Measurements from ENCODE around the gene RAB1A.

RAB1A gene

DNA sequence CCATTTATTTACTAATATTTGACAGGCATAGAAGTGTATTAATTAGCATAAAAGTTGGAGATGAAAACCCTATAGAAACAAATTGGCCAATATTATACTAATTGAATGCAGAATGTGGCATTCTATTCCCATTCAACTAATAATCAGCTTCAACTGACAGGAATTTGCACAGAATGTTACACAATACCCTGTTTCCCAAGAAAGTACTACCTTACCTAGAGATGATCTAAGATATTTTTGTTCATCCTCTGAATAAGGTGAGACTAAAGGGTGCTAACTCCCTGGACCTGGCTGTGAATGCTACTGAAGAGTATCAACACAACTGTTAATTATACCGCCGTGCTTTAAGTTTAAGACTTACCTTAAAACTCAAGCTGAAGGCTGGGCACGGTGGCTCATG is 44.8 kb downstream of the RAB1A start:
- DNase-seq: no peak

DNA sequence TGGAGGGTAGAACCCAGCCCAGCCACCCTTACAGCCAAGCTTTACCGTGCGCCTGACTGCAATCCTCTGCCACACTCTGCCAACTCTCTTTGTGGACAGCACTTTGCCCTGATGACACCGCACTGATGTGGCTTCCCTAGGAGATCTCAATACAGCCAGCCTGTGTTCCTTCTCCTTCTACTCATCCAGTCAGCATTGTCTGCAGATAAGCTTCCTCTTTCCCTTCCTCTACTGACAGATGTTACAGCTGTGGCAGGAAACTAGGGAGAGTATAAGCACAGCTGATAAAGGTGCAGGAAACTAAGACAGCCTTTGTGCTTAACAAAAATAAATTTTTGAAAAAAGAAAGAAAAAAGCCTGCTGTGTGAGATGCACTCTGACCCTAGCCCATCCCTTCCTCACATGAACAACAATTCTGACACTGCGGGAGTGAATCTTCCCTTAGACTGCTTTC is 48.6 kb downstream of the RAB1A start:
- no peak for DNase-seq

DNA sequence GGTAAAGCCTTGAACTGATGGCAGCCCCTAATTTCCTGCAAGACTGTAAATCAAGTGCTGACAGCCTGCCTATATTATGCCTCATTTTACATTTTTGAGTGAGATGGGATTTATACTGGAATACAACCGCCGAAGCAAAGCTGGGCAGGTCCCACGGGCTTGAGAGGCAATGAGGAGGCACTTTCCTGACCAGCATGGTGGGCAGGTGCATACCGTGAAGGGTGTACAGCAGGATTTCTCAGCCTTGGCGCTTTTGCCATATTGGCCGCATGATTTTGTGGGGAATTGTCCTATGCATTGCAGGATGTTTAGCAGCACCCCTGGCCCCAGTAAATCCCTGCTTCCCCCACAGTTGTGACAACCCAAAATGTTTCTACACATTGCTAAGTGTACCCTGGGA is 50.9 kb downstream of the RAB1A start:
- DNase-seq: no peak

DNA sequence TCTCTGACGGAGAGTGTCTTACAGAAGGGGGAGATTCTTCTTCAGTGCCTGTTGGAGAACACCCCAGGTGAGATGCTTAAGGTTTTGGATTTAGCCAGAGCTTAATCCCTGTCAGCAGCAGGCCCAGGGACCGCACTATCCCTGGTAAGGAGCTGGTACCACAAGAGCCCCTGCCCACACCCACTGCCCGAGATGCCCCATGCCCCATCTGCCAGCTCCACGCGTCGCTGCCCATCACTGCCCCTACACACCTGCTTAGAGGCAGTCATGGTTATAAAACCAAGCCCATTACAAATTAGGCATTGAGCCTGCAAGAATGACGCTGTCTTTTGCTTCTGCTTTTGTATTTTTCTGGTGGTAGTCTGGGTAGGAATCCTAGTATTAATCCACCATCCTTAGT is 52.0 kb downstream of the RAB1A start:
- no peak for DNase-seq

GRCh38 chr2:65076345-65076710 is 53.6 kb downstream of the RAB1A start:
- no peak for DNase-seq

GRCh38 chr2:65075605-65076344 is 54.1 kb downstream of the RAB1A start:
- no peak for DNase-seq

DNA sequence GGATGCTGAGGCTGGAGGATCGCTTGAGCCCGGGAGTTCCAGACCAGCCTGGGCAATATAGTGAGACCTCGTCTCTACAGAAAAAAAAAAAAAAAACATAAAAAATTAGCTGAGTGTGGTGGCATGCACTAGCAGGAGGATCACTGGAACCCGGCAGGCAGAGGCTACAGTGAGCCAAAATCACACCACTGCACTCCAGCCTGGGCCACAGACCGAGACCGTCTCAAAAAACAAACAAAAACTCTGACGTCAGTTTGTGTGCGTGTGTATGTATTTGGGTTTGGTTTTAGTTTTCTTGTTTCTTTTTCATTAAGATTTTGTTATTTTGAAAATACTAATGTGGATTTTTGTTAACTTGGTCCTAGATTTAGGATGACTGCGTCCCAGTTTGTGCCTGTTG is 54.7 kb downstream of the RAB1A start:
- DNase-seq: no peak

DNA sequence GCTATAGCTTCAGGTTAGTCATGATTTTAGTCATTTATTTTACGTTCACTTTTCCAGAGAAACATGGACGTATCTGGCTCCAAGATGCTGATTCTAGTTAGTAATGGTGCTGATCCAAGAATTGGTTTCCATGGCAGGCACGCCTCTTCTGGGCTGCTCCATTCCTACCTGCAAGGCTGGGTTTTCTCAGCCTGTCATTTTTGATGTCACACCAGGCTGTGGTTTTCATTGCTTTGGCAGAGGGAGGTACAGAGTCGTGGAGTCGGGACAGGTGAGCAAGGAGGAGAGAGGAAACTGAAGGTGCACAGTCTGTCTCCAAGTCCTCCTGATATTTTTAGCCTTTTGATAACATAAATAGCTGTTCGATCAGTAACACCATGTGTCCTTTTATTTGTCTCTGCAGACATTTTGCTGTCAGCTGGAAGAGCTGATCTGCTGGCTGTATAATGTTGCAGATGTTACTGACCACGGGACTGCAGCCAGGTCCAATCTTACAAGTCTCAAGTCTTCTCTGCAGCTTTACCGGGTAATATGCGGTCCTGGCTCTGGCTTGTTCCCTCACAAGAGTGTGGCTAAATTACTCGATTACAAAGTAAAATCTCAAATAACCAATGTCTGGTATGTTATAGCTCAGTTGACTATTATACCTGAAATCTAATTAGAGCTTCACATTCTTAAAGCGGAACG is 55.9 kb downstream of the RAB1A start:
- DNase-seq: no peak

- DNase-seq: no peak
These were observed 57.5 kb downstream of the RAB1A start for GRCh38 chr2:65072181-65072970.

- no peak for DNase-seq
These were observed 58.3 kb downstream of the RAB1A start for GRCh38 chr2:65071499-65072180.

GRCh38 chr2:65070856-65071255 is 59.0 kb downstream of the RAB1A start:
- DNase-seq: no peak

DNA sequence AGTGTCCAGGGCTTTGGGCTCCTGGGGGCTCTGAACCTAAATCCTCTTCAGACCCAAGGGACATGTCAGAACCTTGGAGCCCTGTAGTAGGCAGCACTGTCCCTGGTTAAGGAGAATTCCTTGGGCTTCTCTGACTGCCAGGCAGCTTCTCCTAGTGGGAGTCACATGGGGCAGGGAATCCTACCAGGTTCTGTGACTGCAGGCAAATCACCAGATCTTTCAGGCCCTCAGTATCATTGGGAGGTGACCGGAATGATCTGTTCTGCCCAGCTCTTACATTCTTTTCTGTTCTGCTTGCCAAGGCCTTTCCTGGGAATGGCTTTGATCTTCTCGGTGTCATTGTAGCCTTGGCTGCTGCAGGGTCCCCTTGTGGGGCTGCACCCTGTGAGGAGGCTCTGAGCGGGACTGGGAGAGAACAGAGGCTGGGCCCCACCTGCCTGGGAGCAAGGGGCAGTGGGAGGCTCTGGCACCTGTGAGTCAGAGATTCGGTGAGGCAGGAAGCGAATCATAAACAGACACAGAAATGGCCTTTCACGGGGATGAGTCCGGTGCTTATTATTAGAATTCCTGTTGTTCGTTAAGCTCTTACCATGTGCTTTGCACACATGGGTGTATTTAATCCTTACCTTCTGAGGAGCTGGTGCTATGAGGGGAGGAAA is 59.6 kb downstream of the RAB1A start:
- DNase-seq: no peak

DNA sequence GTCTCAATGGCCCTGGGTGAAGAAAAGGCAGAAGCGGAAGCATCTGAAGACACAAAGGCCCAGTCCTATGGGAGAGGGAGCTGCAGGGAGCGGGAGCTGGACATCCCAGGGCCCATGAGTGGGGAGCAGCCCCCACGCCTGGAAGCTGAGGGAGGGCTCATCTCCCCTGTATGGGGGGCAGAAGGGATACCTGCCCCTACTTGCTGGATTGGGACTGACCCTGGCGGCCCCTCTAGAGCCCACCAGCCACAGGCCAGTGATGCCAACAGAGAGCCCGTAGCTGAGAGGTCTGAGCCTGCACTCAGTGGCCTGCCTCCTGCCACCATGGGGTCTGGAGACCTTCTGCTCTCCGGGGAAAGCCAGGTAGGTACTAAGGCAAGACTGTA is 60.5 kb downstream of the RAB1A start:
- DNase-seq: no peak

GRCh38 chr2:65067806-65068553 is 61.9 kb downstream of the RAB1A start:
- no peak for DNase-seq

GRCh38 chr2:65064728-65065552 is 65.0 kb downstream of the RAB1A start:
- DNase-seq: peak; percentile 70

- DNase-seq: no peak
These were observed 66.8 kb downstream of the RAB1A start for GRCh38 chr2:65062843-65063825.

- no peak for DNase-seq
These were observed 68.0 kb downstream of the RAB1A start for GRCh38 chr2:65061910-65062339.

DNA sequence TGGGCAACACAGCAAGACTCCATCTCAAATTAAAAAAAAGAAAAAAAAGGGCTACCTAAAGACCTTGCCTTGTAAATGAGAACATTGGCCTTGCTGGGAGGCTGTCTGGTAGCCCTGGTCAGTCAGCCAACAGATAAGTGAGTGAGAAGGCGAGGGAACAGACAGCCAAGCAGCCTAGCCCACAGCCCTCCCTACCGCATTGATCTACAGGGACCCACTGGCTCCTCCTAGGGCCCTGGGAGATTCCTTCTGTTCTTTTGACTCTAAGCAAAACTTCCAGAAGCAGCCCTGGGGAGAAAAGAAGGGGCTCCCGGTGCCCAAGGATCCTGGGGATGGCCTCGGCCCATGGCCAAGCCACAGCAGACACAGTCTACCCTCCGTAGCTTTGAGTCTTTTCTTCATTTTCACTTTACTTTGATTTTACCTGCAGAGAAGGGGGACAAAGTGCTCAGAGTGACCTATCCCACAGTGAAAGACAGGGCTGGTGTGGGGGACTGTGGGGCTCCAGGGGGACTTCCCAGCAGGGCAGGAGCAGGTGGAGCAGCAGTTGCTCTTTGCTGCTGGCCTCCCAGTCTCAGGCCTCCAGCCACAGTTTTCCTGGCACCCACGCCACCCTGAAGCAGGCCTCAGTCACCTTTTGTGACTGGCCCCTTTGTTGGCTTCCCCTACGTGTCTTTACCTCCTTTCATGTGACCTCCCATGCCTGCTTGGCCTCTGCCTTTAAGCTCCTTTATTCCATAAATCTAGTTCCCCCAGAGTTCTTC is 68.6 kb downstream of the RAB1A start:
- no peak for DNase-seq

GRCh38 chr2:65059071-65059470 is 70.8 kb downstream of the RAB1A start:
- DNase-seq: no peak
